Fibroblast of skin of scalp (primary cell): ENCODE measurements around the gene ATOH8.

Experiments used
- DNase-seq: peaks from one replicate; pipeline ENCODE4 v3.0.0-alpha.2; 2013

Gene ATOH8

GRCh38 chr2:85787282-85787980 is 33.6 kb downstream of the ATOH8 start:
- no peak for DNase-seq

DNA sequence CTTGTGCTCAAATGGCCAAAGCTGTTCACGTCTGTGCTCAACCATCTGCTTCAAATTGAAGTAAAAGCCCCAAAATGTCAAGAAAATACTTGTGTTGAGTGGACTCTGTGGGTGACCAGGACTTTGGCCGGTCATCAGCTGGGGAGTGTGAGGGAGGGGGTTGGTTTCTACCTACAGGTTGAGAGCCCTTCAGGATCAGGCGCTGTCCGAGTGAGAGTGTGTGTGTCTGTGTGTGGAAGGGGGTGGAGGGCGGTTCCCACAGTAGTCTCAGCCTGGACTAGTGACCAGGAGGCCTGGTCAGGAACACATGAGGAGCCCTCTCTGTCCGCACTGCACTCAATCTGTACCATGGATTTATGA is 34.2 kb downstream of the ATOH8 start:
- DNase-seq = no peak

DNA sequence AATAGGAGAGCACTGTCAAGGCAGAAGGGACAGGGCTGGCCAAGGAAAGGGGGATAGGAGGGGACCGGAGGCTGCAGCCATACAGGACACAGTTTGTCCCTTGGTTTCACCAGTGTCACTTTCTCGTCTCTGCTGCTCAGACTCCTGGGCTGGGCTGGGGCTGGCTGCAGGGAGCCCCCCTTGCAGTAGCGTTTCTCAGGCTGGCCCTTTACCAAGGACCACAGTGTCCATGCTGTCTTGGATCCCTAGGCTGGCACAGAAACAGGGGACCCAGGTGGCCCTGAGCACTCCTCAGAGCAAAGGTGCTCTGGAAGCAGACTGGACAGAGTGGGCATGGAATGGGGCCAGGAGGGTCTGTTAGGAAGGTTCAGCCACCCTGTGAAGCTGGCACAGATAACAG is 34.8 kb downstream of the ATOH8 start:
- no peak for DNase-seq

DNA sequence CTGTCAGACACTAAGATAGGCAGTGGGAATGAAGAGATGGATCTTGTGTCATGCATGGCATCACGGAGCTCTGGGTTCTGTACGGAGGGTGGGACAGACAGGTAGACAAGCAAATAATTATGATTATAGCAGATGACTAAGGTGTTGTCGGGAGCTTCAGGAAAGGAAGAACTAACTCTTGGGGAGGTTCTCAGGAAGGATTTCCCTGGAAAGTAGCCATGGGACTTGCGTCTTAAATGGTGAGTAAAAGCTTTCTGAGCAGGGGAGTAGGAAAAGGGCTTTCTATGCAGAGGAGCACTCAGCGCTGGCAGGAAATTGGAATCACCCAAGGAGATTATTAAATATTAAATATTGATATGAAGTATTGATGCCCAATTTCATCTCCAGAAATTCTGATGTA is 35.5 kb downstream of the ATOH8 start:
- no peak for DNase-seq

- DNase-seq = no peak
These were observed 36.2 kb downstream of the ATOH8 start for GRCh38 chr2:85790032-85790431.

DNA sequence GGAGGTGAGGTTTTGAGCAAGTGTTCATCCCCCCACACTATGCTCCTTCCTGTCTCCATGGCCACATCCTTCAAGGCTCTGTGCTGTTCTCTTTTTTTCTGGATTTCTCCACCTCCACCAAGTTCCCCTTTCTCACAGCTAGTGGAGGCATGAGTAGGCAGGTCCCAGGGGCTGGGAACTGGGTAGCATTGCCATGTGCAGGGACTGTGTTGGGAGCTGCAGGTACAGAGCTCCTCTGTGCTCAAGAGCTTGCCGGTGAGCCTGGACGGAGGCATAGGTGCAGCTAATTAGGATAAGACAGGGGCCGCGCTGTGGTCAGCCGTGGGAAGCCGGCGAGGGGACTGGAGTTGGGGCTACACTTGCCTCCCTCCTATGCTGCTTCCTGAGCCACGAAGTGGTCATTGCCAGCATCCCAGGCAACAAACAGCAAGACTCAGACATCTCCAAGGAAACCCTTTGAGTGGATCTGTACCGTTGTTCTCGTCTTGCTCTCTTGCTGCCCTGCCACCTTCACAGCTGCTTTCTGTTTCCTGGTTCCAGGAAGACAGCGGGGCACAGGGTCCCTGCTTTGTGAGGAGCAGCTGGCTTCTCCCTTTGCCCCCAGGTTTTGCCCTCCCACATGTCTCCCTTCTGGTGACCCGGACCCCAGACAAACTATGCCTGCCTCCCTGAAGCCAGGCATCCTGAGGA is 36.9 kb downstream of the ATOH8 start:
- no peak for DNase-seq

DNA sequence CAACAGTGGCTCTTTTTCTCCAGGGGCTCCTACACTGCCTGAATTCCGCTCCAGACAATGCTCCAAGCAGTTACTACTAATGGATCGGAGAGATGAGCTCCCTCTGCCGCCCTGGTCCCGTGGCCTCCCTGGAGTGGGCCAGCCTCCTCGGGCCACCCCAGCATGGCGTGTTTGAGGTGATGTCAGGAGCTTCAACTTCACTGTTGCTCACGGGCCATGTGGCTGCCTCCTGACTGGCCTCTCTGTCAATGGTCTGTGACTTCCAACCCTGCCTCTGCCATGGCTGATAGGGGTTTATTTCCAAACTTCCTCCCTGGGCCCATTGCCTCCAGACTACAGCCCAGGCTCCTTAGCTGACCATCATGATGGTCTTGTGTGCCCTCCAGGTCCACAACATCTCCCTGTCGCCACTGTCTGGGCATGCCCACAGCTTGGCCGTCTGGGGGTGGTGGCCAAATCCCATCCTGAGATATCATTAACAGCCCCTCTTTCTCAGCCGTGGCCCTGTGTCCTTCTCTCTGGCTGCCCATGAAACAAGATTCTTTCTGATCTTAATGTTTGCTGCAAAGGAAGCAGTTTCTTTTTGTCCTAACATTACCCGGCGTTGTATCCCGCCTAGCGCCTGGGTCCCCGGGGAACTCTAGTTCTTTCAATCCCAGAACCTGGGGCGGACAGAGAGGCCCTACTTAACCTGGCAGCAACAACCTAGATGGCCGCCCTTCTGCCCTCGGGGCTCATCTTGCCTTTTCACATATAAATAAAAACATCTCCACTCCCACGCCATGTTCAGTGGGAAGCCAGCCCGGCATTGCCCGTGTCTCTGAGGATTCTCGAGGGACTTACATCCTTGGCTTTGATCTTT is 38.1 kb downstream of the ATOH8 start:
- no peak for DNase-seq

GRCh38 chr2:85792783-85793441 is 39.1 kb downstream of the ATOH8 start:
- DNase-seq = peak; percentile 86

- no peak for DNase-seq
These were observed 39.8 kb downstream of the ATOH8 start for GRCh38 chr2:85793584-85793983.

DNA sequence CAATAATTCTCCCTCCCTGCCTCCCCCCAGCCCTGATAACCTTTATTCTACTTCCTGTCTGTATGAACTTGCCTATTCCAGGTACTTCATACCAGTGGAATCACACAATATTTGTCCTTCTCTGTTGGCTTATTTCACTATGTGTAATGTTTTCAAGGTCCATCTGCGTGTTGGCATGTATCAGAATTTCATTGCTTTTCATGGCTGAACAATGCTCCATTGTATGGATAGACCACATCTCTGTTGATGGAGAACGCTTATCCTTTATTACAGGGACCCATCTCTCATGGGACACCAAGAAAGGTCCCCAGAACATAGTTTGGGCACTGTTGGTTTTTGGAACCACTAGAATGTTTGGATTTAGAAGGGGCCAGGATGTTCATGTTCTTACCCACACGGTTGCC is 40.2 kb downstream of the ATOH8 start:
- no peak for DNase-seq

DNA sequence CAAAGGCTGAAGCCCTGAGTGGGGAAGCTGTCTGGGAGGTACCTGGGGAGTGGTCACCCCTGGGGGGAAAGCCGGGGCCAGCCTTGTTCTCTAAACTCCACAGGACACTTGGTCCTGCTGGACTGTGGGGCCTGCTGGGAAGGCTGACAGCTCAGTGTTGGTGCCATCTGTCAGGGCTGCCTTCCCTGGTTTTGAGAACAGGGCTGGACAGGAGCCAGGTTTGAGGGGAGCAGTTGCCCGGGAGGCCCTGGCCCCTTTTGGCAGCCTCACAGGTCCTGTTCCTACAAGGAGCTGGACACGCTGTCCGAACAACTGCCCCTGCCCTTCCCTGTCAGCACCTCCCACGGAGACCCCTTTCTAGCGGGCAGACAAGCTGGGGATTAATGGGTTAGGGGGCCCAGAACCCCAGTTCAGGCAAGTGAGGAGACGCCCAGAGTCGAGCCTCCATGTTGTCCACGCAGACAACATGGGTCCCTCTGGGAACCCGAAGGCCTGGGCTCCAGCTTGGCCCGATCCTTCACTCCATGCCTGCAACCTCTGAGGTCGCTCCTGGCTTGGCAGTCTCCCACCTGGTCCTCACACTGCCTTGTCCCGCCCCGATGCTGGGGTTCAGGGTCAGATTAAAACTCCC is 40.8 kb downstream of the ATOH8 start:
- no peak for DNase-seq

DNA sequence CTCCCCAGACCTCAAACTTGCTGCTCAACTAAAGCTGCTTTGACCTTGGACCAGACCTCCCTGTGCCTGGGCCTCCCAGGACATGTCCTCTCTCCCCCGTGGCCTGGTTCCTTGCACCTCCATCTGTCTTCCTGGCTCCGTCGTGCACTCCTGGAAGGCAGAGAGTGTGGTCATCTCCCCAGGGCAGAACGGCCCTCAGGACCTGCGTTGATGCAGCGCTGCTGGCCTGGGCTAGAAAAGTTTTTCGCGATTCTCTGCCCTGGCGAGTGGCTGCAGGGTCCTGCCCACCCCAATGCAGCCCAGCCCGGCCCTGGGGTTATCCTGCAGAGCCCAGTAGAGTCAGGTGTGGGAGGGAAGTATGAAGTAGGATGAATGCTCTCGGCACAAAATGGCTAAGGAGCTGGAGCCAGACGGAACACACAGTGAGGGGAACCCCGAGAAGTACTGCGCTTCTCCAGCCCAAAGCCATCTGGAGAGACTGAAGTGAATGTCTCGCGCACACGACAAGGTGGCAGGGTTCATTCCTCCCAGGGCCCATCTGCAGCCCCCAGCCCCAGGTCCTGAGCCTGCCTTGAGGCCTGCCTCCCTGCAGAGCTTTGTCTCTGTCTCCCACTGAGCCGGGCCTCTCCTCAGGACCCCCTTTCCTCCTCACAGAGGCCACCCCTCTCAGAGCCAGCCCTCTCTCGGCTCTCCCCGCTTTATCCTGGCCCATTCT is 41.7 kb downstream of the ATOH8 start:
- no peak for DNase-seq

DNA sequence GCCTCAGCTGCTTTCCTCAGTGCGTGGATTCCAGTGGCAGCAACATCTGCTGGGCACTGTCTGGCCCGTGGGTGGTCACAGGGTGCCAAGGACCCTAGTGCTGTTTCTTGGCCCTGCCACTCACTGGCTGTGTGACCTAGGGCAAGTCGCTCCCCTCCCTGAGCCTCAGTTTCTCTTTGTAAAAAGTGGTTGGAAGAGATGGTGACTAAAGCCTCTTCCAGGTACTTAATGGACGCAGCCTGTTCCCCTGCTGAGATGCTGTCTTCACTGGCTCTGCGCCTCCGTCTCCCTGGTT is 42.2 kb downstream of the ATOH8 start:
- DNase-seq = no peak

DNA sequence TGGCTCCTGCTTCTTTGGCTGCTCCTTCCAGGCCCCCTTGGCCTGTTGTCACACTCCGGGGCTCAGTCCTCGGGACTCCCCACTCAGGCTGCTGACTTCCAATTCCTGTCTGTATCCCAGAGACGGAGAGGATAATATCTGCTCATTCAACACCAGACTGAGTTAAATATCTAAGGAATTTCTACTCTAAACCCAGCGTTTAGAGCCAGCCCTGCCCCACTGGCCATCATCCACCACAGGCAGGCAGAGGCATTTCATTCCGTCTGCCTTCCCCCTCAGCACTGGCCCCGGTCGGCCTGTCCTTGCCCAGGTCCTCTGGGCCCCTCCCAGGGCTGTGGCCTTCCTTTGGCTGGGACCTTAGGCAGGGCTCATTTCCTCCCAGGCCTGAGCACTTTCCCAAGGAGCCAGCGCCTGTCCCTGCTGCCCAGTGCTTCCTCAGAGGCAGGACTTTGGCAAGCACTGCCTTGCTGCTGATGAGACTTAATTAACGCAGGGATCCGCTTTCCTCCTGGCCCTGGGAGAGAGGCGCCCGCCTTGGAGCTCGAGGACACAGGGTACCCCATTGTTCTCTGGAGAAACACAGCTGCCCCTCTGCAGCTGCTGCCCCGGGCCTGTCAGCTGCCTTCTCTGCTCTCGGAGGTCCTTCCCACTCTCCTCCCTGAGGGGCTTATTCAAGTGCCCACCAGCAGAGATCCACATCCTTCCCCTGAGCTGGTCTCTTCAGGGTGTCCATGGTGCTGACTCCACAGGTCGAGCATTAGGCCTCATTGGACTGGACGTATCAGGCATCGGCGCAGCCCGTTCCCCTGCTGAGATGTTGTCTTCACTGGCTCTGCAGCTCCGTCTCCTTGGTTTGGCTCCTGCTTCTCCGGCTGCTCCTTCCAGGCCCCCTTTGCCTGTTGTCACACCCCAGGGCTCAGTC is 42.8 kb downstream of the ATOH8 start:
- DNase-seq = peak; percentile 61

- no peak for DNase-seq
These were observed 43.5 kb downstream of the ATOH8 start for GRCh38 chr2:85797263-85797660.

GRCh38 chr2:85797921-85798320 is 44.1 kb downstream of the ATOH8 start:
- peak; percentile 49 for DNase-seq

DNA sequence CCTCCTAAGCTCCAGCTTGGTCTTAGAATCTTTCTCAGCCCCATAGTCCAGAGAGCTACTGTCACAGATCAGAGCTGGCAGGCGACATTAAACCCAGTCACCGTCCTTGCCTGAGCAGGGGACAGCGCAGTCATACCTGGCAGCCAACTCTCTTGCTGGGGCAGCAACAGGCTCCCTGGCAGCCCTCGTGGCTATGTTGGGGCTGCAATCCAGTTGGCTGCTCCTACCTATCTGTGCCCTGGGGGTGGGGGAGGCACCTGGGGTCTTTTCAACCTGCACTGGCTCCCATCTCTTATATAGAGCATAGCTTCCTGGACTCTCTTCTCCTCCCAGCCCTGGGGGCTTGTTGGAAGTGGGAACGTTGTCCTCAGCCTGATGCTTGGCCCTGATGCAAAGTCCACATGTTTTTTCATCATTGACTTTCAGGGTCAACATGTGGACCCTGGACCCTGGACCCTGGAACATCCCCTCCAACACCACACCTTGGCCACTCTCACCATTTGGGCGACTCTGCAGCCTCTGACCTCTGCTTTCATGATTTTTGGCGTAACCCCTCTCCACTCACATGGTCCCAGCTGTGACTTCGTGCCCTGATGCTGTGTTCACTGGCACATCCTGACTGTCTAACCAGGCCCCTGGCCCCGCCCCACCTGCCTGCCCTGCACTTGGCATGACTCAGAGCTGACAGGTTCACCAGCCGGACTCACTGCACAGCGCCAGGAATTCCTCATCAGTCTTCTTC is 45.6 kb downstream of the ATOH8 start:
- no peak for DNase-seq

- DNase-seq = no peak
These were observed 46.8 kb downstream of the ATOH8 start for GRCh38 chr2:85800586-85800985.

DNA sequence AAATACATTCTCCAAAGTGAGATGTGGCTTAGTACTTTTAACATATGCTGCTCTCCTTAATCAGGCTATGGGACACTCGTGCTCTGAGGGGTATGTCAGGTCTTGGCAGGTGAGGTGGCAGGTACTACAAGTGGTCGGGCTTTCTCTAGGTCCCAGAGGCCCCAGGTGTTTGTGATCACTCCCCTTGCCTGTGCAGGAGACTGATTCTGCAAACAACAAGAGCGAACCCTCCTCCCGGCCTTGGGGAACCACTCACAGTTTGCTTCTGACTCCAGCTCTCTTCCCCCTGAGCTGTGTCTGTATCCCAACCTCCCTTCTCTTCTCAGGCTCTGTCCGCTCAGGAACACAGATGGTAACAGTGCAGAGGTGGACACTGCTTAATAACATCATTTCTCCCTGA is 48.1 kb downstream of the ATOH8 start:
- DNase-seq = no peak
